ENCODE data around the gene CNIH2. TPM values are rescaled to one million over a fixed set of nuclear protein-coding genes. Genes with fewer than 3 reads are reported as not detected.

Gene CNIH2
- total RNA-seq, 1 donor from 2014 or later: not detected

DNA sequence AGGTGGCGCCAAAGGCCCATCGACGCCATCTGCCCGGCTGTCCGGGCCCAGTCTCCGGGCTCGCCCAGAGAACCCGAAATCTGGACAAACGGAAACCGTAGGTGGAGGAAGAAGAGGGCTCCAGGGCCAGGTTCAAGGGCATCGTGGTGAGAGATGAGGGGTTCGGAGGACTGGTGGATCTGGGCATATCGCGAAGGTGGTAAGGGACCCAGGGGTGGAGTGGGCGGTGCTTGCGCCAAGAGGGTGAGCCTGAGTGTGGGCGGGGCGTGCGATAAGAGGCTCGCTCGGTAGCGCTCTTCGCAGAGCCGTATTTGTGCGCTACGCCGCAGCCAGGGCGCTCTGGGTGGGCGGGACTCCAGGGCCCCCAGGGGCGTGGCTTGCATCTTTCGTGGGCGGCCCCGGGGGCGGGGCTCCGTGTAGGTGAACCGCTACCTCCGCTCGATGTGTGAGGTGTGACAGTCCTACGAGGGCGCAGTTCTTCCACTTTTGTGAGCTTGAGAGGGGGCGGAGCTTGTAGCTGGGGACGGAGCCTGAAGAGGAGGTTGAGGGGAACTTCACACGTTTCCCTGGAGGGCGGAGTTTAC lies 34.1 kb downstream of the CNIH2 start:
- Histone ChIP-seq H3K9me3 (ENCODE audit: control insufficient read depth in 3 of 3, low read length in 3 of 3) (no peaks in the 10 kb centered on the region), H3K4me3 (ENCODE audit: low read length in 3 of 3) (peak overlapping the region; percentile 82 to 91 (median 87)), H3K27me3 (ENCODE audit: control insufficient read depth in 3 of 3, insufficient read depth in 3 of 3, low read length in 3 of 3) (peaks cover 18 to 27% (median 22%) of the 10 kb centered on the region in 3 donors), H3K4me1 (ENCODE audit: control insufficient read depth in 3 of 3, insufficient read depth in 3 of 3, low read length in 3 of 3) (peaks cover 11 to 29% (median 21%) of the 10 kb centered on the region in 3 donors), H3K36me3 (ENCODE audit: control insufficient read depth in 3 of 3, insufficient read depth in 3 of 3, low read length in 3 of 3) (no peaks in the 10 kb centered on the region), H3K27ac (ENCODE audit: low read depth, low read length) (peak overlapping the region; percentile 73), H3K9ac (ENCODE audit: low read depth in 1 of 3, low read length in 3 of 3) (peak overlapping the region; percentile 53 to 81 (median 68))

DNA sequence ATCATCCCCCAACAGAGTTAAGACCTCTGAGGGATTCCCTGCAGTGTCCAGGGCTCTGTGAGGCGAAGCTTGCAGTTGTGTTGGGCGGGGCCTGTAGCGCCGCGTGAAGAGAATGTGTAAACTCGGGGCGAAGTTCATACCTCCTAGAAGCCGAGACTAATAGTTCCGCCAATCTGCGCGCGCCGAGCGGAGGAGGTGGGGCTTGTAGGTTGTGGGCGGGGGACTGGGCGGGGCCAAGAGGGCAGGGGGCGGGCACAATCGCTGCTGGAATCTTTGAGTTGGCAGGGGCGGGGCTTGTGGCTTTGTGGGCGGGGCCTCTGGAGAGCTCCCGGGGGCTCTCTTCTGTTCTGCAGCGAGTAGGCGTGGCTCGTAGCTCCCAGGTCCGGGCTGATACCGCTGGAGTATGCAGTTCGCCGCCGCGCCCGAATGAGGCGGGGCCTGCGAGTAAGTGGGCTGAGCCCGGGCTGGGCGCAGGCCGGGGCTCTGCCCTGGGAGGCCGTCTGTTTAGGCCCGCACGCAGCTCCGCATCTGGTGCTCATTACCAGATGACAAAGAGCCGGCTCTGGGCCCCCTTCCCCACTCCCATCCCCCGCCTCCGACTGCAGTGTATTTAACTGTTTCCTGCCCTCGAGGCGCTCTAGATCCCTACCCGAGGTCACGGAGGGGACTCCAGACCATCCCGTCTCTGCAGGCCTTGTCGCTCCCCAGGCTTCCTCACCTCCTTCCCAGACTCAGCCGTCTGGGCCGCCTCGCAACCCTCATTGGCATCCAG lies 34.8 kb downstream of the CNIH2 start:
- no peaks in the 10 kb centered on the region for H3K36me3 ChIP-seq (ENCODE audit: control insufficient read depth in 3 of 3, insufficient read depth in 3 of 3, low read length in 3 of 3)
- H3K4me3 ChIP-seq (ENCODE audit: low read length in 3 of 3): peak overlapping the region; percentile 82 to 91 (median 87)
- H3K27me3 ChIP-seq (ENCODE audit: control insufficient read depth in 3 of 3, insufficient read depth in 3 of 3, low read length in 3 of 3): peaks cover 18 to 27% (median 22%) of the 10 kb centered on the region in 3 donors
- H3K27ac ChIP-seq (ENCODE audit: low read depth, low read length): peak overlapping the region; percentile 82
- H3K9me3 ChIP-seq (ENCODE audit: control insufficient read depth in 3 of 3, low read length in 3 of 3): no peaks in the 10 kb centered on the region
- H3K4me1 ChIP-seq (ENCODE audit: control insufficient read depth in 3 of 3, insufficient read depth in 3 of 3, low read length in 3 of 3): peaks cover 11 to 34% (median 24%) of the 10 kb centered on the region in 3 donors
- peak overlapping the region; percentile 59 to 81 (median 68) for H3K9ac ChIP-seq (ENCODE audit: low read depth in 1 of 3, low read length in 3 of 3)

DNA sequence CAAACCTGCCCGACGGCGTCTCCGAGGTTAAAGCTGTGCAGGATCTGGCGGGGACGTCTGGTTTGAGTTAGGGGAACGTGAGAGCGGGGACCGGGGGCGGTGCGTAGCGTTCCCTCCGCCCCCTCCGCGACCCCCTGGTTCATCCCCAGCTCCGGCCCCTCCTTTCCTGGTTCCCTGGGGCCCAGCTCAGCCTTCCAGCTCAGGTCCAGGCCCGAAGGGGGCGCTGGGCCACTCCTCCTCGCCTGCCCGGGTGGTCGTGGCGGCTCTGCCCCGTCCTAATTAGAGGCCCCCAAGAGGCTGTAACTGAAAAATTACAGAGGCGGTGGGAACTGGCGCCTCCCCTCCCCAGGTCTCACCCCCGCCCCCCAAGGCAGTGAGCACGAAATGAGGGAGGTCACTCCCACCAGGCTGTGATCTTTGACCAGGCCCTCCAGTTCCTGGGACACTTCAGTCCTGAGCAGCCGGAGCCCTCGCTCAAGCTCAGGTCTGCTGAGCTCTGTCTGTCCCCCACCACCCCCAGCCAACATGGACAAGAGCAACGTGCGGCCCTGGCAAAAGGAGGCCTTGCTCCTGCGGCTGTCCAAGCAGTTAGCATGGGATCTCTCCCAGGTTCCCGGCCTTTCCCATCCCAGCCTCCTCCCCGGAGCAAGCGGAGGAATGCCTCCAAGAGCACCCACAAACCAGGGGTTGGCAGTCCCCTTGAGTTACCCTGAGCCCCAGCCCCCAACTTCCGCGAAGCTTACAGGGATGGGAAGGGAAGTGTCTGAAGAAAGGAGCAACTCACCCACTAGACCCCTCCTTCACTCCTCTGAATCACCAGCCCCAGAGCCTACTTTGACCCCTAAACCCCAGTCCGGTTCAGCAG lies 35.6 kb downstream of the CNIH2 start:
- Histone ChIP-seq H3K9me3 (ENCODE audit: control insufficient read depth in 3 of 3, low read length in 3 of 3) (no peaks in the 10 kb centered on the region), H3K27me3 (ENCODE audit: control insufficient read depth in 3 of 3, insufficient read depth in 3 of 3, low read length in 3 of 3) (peaks cover 18 to 27% (median 22%) of the 10 kb centered on the region in 3 donors), H3K27ac (ENCODE audit: low read depth, low read length) (peak overlapping the region; percentile 82), H3K4me3 (ENCODE audit: low read length in 3 of 3) (peak overlapping the region; percentile 57 to 74 (median 69)), H3K9ac (ENCODE audit: low read depth in 1 of 3, low read length in 3 of 3) (peak overlapping the region; percentile 43 to 78 (median 59)), H3K36me3 (ENCODE audit: control insufficient read depth in 3 of 3, insufficient read depth in 3 of 3, low read length in 3 of 3) (no peaks in the 10 kb centered on the region), H3K4me1 (ENCODE audit: control insufficient read depth in 3 of 3, insufficient read depth in 3 of 3, low read length in 3 of 3) (peaks cover 18 to 42% (median 31%) of the 10 kb centered on the region in 3 donors)

GRCh38 chr11:66314186-66314501 lies 36.2 kb downstream of the CNIH2 start:
- Histone ChIP-seq H3K9me3 (ENCODE audit: control insufficient read depth in 3 of 3, low read length in 3 of 3) (no peaks in the 10 kb centered on the region), H3K27ac (ENCODE audit: low read depth, low read length) (peak overlapping the region; percentile 82), H3K4me3 (ENCODE audit: low read length in 3 of 3) (peak overlapping the region; percentile 17 to 74 (median 69)), H3K9ac (ENCODE audit: low read depth in 1 of 3, low read length in 3 of 3) (peak overlapping the region in 2 of 3 donors; percentile 43 to 78), H3K4me1 (ENCODE audit: control insufficient read depth in 3 of 3, insufficient read depth in 3 of 3, low read length in 3 of 3) (peaks cover 21 to 44% (median 33%) of the 10 kb centered on the region in 3 donors), H3K27me3 (ENCODE audit: control insufficient read depth in 3 of 3, insufficient read depth in 3 of 3, low read length in 3 of 3) (peaks cover 18 to 27% (median 22%) of the 10 kb centered on the region in 3 donors), H3K36me3 (ENCODE audit: control insufficient read depth in 3 of 3, insufficient read depth in 3 of 3, low read length in 3 of 3) (no peaks in the 10 kb centered on the region)

- Histone ChIP-seq H3K36me3 (ENCODE audit: control insufficient read depth in 3 of 3, insufficient read depth in 3 of 3, low read length in 3 of 3) (no peaks in the 10 kb centered on the region), H3K27ac (ENCODE audit: low read depth, low read length) (peak overlapping the region; percentile 82), H3K4me3 (ENCODE audit: low read length in 3 of 3) (peak overlapping the region; percentile 65 to 74 (median 69)), H3K27me3 (ENCODE audit: control insufficient read depth in 3 of 3, insufficient read depth in 3 of 3, low read length in 3 of 3) (peaks cover 18 to 27% (median 22%) of the 10 kb centered on the region in 3 donors), H3K9ac (ENCODE audit: low read depth in 1 of 3, low read length in 3 of 3) (peak overlapping the region; percentile 57 to 78 (median 62)), H3K9me3 (ENCODE audit: control insufficient read depth in 3 of 3, low read length in 3 of 3) (no peaks in the 10 kb centered on the region), H3K4me1 (ENCODE audit: control insufficient read depth in 3 of 3, insufficient read depth in 3 of 3, low read length in 3 of 3) (peaks cover 21 to 44% (median 33%) of the 10 kb centered on the region in 3 donors)
Observed at GRCh38 chr11:66314561-66315497, 36.9 kb downstream of the CNIH2 start.

GRCh38 chr11:66315498-66315885 lies 37.5 kb downstream of the CNIH2 start:
- H3K4me1 ChIP-seq (ENCODE audit: control insufficient read depth in 3 of 3, insufficient read depth in 3 of 3, low read length in 3 of 3): peaks cover 21 to 44% (median 33%) of the 10 kb centered on the region in 3 donors
- H3K4me3 ChIP-seq (ENCODE audit: low read length in 3 of 3): peak overlapping the region; percentile 65 to 74 (median 69)
- H3K27me3 ChIP-seq (ENCODE audit: control insufficient read depth in 3 of 3, insufficient read depth in 3 of 3, low read length in 3 of 3): peaks cover 18 to 27% (median 22%) of the 10 kb centered on the region in 3 donors
- no peaks in the 10 kb centered on the region for H3K36me3 ChIP-seq (ENCODE audit: control insufficient read depth in 3 of 3, insufficient read depth in 3 of 3, low read length in 3 of 3)
- H3K9ac ChIP-seq (ENCODE audit: low read depth in 1 of 3, low read length in 3 of 3): peak overlapping the region; percentile 57 to 78 (median 62)
- H3K27ac ChIP-seq (ENCODE audit: low read depth, low read length): peak overlapping the region; percentile 82
- H3K9me3 ChIP-seq (ENCODE audit: control insufficient read depth in 3 of 3, low read length in 3 of 3): no peaks in the 10 kb centered on the region

DNA sequence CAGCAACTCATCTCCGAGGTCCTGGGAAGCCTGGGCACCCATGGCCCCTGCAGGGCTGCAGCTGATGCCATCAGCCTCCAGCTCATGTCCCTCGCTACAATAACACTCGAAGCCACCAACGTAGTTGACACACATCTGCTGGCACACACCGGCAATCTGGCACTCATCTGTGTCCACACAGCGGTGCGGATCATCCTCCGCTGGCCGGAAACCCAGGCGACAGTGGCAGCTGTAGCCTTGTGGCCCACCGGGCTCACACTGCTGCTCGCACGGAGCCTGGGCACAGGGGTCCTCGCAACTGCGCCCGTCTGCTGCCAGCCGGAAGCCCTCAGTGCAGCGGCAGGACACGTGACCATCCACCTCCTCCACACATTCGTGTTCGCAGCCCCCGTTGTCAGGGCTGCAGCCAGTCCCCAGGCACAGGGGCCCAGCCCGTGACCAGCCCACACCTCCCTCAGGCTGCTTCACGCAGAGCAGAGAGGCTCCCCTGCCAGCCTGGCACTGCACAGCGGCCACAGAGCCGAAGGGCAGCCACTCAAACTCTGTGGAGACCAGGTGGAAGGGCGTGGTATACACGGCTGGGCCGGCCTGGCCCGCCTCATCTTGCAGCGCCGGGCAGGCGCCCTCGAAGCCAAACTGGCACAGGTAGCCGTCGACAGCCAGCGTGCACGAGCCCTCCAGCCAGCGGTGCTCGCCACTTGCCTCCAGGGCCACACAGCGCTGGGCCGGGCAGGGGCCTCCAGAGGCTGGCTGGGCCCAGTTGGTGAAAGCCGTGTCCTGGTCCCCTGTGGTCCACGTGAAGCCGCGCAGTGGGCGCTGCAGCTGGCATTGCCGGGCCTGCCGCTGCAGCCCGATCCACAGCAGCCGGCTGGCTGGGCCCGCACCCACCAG lies 38.2 kb downstream of the CNIH2 start:
- H3K9ac ChIP-seq (ENCODE audit: low read depth in 1 of 3, low read length in 3 of 3): peak overlapping the region; percentile 33 to 78 (median 56)

DNA sequence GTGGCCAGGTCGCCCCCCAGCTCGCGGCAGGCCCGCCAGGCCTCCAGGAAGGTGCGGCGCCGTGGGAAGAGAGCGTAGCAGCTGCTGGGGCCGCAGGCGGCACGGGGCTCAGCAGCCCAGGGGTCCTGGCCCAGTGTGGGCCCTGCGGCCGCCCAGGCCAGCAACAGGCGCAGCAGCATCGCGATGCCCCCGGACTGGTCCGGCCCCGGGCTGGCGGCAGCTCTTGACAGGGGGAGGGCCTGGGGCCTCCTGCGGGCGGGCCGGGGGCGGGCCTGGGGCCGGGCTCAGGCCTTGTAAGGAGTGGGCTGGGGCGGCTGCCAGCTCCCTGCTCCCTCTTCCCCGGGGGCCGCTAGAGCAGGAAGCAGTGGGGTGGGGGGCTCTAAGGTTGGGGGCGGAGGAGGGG lies 38.9 kb downstream of the CNIH2 start, which contains the start of gene CD248:
Gene CD248 (minus strand): TSS at position 196 of the 403 bp plus-strand sequence. CDS start 17 bp downstream, at position 179.
- Histone ChIP-seq H3K27me3 (ENCODE audit: control insufficient read depth in 3 of 3, insufficient read depth in 3 of 3, low read length in 3 of 3) (peaks cover 18 to 27% (median 22%) of the 10 kb centered on the region in 3 donors), H3K4me3 (ENCODE audit: low read length in 3 of 3) (peak within 1 kb of the TSS; percentile 65 to 74 (median 69)), H3K27ac (ENCODE audit: low read depth, low read length) (peak within 1 kb of the TSS; percentile 65), H3K9ac (ENCODE audit: low read depth in 1 of 3, low read length in 3 of 3) (peak within 1 kb of the TSS; percentile 33 to 78 (median 56)), H3K4me1 (ENCODE audit: control insufficient read depth in 3 of 3, insufficient read depth in 3 of 3, low read length in 3 of 3) (peaks cover 22 to 46% (median 34%) of the 10 kb centered on the region in 3 donors), H3K9me3 (ENCODE audit: control insufficient read depth in 3 of 3, low read length in 3 of 3) (no peaks in the 10 kb centered on the region), H3K36me3 (ENCODE audit: control insufficient read depth in 3 of 3, insufficient read depth in 3 of 3, low read length in 3 of 3) (no peaks in the 10 kb centered on the region)

More for the DNA sequence above, 38.2 kb downstream of the CNIH2 start:
- Histone ChIP-seq H3K36me3 (ENCODE audit: control insufficient read depth in 3 of 3, insufficient read depth in 3 of 3, low read length in 3 of 3) (no peaks in the 10 kb centered on the region), H3K27me3 (ENCODE audit: control insufficient read depth in 3 of 3, insufficient read depth in 3 of 3, low read length in 3 of 3) (peaks cover 18 to 27% (median 22%) of the 10 kb centered on the region in 3 donors), H3K27ac (ENCODE audit: low read depth, low read length) (peak overlapping the region; percentile 36), H3K4me3 (ENCODE audit: low read length in 3 of 3) (peak overlapping the region; percentile 65 to 74 (median 69)), H3K9me3 (ENCODE audit: control insufficient read depth in 3 of 3, low read length in 3 of 3) (no peaks in the 10 kb centered on the region), H3K4me1 (ENCODE audit: control insufficient read depth in 3 of 3, insufficient read depth in 3 of 3, low read length in 3 of 3) (peaks cover 21 to 44% (median 33%) of the 10 kb centered on the region in 3 donors)

All from skeletal muscle tissue (tissue), 4 donors.